ENCODE data around the gene SBF2. TPM values are rescaled to one million over a fixed set of nuclear protein-coding genes. Genes with fewer than 3 reads are reported as not detected.
"Not testable (repeated sequence)": the region's sequence is repeated elsewhere in the genome, so short reads cannot be mapped to it uniquely, and the experiment has no call there.

Gene SBF2
- total RNA-seq, 2 experiments from 2014 or later, result 6.0 to 6.1 TPM

- Mint-ChIP-seq H3K27ac (peak overlapping the region; percentile 91), H3K4me1 (peaks cover 51% of the 10 kb centered on the region), H3K4me3 (peak overlapping the region; percentile 85), H3K27me3 (no peaks in the 10 kb centered on the region), H3K36me3 (peaks cover 14% of the 10 kb centered on the region), H3K9me3 (no peaks in the 10 kb centered on the region)
- DNase-seq, result peak; percentile 96
Measured at GRCh38 chr11:9757809-9758636, 536.0 kb downstream of the SBF2 start.

DNA sequence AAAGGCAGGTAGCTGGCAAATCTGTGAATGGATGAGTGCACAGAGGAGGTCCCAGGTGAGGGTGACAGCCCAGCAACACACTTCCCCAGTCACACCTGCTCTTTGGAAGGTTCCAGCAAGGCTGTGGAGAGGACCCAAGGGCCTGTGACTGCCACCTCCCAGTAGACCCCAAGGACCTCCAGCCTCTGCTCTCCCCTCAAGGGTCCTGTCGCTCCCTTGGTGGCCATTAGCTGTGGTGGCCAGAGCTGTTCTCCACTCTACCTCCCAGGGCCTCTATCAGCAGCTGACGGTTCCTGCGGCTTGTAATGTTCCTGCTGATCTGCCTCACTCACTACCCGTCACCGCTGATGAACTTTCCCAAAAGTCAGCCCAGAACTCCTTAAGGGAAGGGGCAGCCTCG, 537.1 kb downstream of the SBF2 start:
- H3K9me3 Mint-ChIP-seq, result no peaks in the 10 kb centered on the region
- DNase-seq, result no peak
- no peak overlapping the region for H3K4me3 Mint-ChIP-seq
- peaks cover 54% of the 10 kb centered on the region for H3K4me1 Mint-ChIP-seq
- H3K27ac Mint-ChIP-seq, result peak overlapping the region; percentile 23
- H3K27me3 Mint-ChIP-seq, result no peaks in the 10 kb centered on the region
- peaks cover 14% of the 10 kb centered on the region for H3K36me3 Mint-ChIP-seq

GRCh38 chr11:9756461-9756860, 537.6 kb downstream of the SBF2 start:
- Mint-ChIP-seq H3K27ac (no peak overlapping the region), H3K9me3 (no peaks in the 10 kb centered on the region), H3K27me3 (no peaks in the 10 kb centered on the region), H3K36me3 (peaks cover 14% of the 10 kb centered on the region), H3K4me3 (no peak overlapping the region), H3K4me1 (peaks cover 51% of the 10 kb centered on the region)
- no peak for DNase-seq

DNA sequence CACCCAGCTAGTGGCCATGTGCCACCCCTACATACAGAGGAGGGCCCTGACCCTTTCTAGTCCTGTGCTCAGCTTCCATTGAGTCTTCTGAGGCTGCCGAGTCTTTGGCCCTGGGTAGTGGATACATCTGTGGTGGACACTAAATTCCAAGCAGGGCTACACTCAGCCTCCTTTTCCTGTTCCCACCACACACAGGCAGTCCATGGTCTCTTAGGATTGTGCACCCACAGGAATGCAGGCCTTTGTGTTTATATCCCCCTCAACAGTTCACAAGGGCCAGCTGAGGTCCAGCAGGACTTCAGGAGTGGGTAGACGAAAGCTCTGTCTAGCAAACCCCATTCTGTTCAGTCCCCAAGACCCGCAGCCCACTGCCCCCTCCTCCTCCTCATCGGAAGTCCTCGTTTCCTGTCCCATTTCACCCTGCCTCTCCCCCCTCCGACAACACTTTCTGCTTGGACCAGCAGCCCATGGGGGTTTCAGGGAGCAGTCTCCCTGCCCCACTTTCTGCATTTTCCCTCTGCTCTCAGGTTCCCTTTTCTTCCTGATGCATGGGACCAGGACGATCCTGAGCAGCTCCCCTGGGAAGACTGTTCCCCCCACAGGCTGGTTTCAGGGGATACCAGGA, 538.3 kb downstream of the SBF2 start:
- Mint-ChIP-seq H3K27me3 (no peaks in the 10 kb centered on the region), H3K4me1 (peaks cover 46% of the 10 kb centered on the region), H3K4me3 (no peak overlapping the region), H3K36me3 (peaks cover 11% of the 10 kb centered on the region), H3K9me3 (no peaks in the 10 kb centered on the region), H3K27ac (peak overlapping the region; percentile 5)
- no peak for DNase-seq

DNA sequence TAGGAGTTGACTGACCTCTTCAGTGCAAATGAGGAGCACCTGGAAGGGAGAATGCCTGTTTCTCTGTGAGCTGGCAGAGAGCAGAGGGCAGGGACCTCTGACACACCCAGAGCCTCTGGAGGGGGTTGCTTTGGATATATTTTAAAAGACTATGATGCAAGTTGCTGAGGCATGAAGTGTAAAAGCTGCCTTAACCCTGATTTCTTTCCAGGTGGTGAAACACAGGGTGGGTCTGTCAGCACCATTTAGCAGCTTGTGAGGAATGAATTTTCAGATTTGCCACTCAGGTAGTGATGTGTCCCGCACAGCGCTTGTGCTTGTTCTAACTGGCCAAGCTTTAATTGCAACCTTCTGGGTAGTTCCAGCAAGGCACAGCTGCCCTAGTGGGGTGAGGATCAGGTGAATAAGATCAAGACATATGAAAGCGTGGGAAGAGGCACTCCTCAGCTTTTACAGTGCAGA, 540.0 kb downstream of the SBF2 start:
- Mint-ChIP-seq H3K4me3 (no peak overlapping the region), H3K36me3 (peaks cover 3% of the 10 kb centered on the region), H3K4me1 (peaks cover 29% of the 10 kb centered on the region), H3K9me3 (no peaks in the 10 kb centered on the region), H3K27me3 (no peaks in the 10 kb centered on the region), H3K27ac (no peak overlapping the region)
- no peak for DNase-seq

DNA sequence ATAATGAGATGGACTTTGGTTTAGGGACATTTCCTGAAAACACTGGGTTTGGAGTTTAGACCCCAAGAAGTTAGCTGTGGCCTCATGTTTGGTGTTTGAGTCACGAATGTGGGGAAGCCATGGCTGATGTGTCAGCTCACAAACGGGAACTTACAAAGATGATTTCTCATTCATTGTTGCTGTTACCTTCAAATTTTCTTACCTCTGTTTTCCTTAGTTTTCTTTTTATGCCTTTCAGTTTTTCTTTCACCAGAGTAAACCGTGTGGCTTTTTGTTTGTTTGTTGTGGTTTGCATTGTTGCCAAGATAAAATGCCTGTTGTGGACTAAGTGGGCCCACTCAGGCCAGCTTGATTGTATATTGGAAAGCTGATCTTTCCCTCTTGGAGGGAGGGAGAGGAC, 541.0 kb downstream of the SBF2 start:
- H3K4me1 Mint-ChIP-seq, result peaks cover 34% of the 10 kb centered on the region
- DNase-seq, result no peak

GRCh38 chr11:9752091-9752490, 541.9 kb downstream of the SBF2 start:
- H3K27ac Mint-ChIP-seq, result peak overlapping the region; percentile 42
- H3K4me3 Mint-ChIP-seq, result no peak overlapping the region
- no peaks in the 10 kb centered on the region for H3K9me3 Mint-ChIP-seq
- H3K4me1 Mint-ChIP-seq, result peaks cover 28% of the 10 kb centered on the region
- no peaks in the 10 kb centered on the region for H3K27me3 Mint-ChIP-seq
- H3K36me3 Mint-ChIP-seq, result no peaks in the 10 kb centered on the region
- no peak for DNase-seq

More for the DNA sequence above, 541.0 kb downstream of the SBF2 start:
- Mint-ChIP-seq H3K4me3 (no peak overlapping the region), H3K36me3 (no peaks in the 10 kb centered on the region), H3K27ac (peak overlapping the region; percentile 27), H3K27me3 (no peaks in the 10 kb centered on the region), H3K9me3 (no peaks in the 10 kb centered on the region)

DNA sequence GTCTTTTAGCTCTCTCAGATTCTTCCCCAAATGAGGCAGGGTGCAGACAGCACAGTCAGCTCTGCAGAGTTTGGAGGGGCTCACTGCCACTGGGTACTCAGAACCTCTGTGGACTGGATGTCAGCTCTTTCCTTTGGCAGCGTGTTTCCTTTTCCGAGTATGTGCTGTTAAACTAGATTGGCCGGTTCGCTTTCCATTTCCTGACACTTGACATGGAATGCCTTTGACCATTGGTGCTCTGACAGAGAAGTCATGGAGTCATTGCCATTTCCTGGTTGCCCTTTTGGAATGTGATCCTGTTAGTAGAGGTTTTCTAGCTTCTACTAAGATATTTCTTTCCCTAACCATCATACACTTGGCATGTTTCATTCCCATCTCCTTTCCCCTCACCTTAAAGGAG, 543.5 kb downstream of the SBF2 start:
- no peaks in the 10 kb centered on the region for H3K36me3 Mint-ChIP-seq
- H3K27me3 Mint-ChIP-seq, result no peaks in the 10 kb centered on the region
- no peaks in the 10 kb centered on the region for H3K9me3 Mint-ChIP-seq
- no peak for DNase-seq
- H3K4me3 Mint-ChIP-seq, result no peak overlapping the region
- peaks cover 18% of the 10 kb centered on the region for H3K4me1 Mint-ChIP-seq
- H3K27ac Mint-ChIP-seq, result no peak overlapping the region

- H3K27me3 Mint-ChIP-seq, result no peaks in the 10 kb centered on the region
- peaks cover 1% of the 10 kb centered on the region for H3K9me3 Mint-ChIP-seq
- no peak overlapping the region for H3K4me3 Mint-ChIP-seq
- no peaks in the 10 kb centered on the region for H3K36me3 Mint-ChIP-seq
- peak; percentile 64 for DNase-seq
- no peak overlapping the region for H3K27ac Mint-ChIP-seq
- H3K4me1 Mint-ChIP-seq, result peaks cover 18% of the 10 kb centered on the region
Measured at GRCh38 chr11:9748361-9748970, 545.6 kb downstream of the SBF2 start.

DNA sequence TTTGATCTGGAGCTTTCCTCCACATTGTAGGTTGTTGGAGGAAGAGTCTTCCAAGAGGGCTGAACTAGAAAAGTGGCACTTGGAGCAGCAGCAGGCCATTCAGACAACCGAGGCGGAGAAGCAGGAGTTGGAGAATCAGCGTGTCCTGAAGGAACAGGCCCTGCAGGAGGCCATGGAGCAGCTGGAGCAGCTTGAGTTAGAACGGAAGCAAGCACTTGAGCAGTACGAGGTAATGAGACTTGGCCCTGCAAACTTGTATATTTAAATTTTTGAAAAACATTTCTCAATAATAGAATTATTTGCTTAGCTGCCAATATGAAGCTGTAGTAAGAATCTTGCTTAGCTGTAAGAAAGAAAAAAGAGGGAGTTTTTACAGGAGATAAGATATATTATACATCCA, 546.2 kb downstream of the SBF2 start:
- H3K36me3 Mint-ChIP-seq, result no peaks in the 10 kb centered on the region
- no peak overlapping the region for H3K27ac Mint-ChIP-seq
- H3K4me1 Mint-ChIP-seq, result peaks cover 14% of the 10 kb centered on the region
- no peak for DNase-seq
- H3K9me3 Mint-ChIP-seq, result peaks cover 1% of the 10 kb centered on the region
- H3K27me3 Mint-ChIP-seq, result no peaks in the 10 kb centered on the region
- H3K4me3 Mint-ChIP-seq, result no peak overlapping the region

DNA sequence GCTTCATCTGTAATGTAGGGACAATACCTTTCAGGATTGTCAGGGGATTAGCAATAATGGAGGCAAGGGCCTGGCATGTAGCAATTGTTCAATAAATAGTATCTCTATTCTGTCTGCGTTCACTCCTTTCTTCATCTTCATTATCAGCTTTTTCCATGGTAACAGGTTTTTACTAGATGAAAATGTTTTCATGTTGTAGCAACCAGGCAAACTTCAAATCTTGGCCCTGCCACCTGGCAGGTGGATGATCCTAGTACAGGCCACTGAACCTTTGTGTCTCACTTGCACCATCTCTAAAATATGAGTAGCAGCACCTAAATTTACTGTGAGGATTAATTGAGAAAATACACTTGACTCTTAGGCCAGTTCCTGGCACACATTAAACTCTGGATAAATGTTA, 546.8 kb downstream of the SBF2 start:
- H3K36me3 Mint-ChIP-seq, result peaks cover 4% of the 10 kb centered on the region
- H3K9me3 Mint-ChIP-seq, result peaks cover 1% of the 10 kb centered on the region
- DNase-seq, result no peak
- H3K4me3 Mint-ChIP-seq, result no peak overlapping the region
- no peaks in the 10 kb centered on the region for H3K27me3 Mint-ChIP-seq
- H3K4me1 Mint-ChIP-seq, result peaks cover 11% of the 10 kb centered on the region
- H3K27ac Mint-ChIP-seq, result no peak overlapping the region

GRCh38 chr11:9745411-9746211, 548.4 kb downstream of the SBF2 start:
- Mint-ChIP-seq H3K4me1 (peaks cover 7% of the 10 kb centered on the region), H3K27me3 (no peaks in the 10 kb centered on the region), H3K27ac (no peak overlapping the region), H3K4me3 (no peak overlapping the region), H3K9me3 (peaks cover 1% of the 10 kb centered on the region), H3K36me3 (peaks cover 7% of the 10 kb centered on the region)
- no peak for DNase-seq

GRCh38 chr11:9743512-9743911, 550.5 kb downstream of the SBF2 start:
- H3K4me1 Mint-ChIP-seq, H3K4me3 Mint-ChIP-seq, H3K27me3 Mint-ChIP-seq, H3K9me3 Mint-ChIP-seq, H3K27ac Mint-ChIP-seq, DNase-seq: not testable (repeated sequence)
- peaks cover 14% of the 10 kb centered on the region for H3K36me3 Mint-ChIP-seq

DNA sequence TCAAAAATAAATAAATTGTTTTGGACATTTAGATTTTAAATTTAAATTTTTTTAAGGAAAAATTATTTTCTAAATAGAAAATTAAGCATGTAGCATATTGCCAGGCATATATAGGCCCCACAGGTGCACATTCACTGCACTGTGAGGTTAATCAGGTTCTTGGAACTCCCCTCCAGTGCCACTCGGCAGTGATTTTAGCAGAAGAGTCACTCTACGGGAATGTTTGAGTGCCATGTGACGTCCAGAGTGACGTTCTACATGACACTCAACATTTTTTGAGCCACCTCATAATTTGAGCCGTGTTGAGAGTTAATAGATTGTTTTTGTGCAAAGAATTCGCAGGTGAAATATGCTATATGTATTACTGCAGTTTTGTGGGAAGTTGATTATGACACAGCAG, 552.8 kb downstream of the SBF2 start:
- Mint-ChIP-seq H3K4me1 (peaks cover 2% of the 10 kb centered on the region), H3K9me3 (peaks cover 7% of the 10 kb centered on the region), H3K36me3 (peaks cover 21% of the 10 kb centered on the region), H3K4me3 (no peak overlapping the region), H3K27ac (no peak overlapping the region), H3K27me3 (no peaks in the 10 kb centered on the region)
- no peak for DNase-seq

All from activated naive CD8-positive, alpha-beta T cell treated with anti-CD3 and anti-CD28 coated beads for 36 hours (primary cell).